GM08714 (cell line): ENCODE measurements around the gene ABCC4.

ENCODE experiments used
- H3K4me3 ChIP-seq: fragments of 200-500 bp; sonication (Bioruptor generic); 2 replicates; pipeline ENCODE4 v1.5.1; 2014; ENCODE audit warnings: mild to moderate bottlenecking, low read length, inconsistent platforms
- ZNF274 ChIP-seq: IDR thresholded peaks from 2 replicates; pipeline ENCODE4 v1.6.1; 2012; ENCODE audit warnings: mild to moderate bottlenecking, low read depth, low read length

The ABCC4 gene

GRCh38 chr13:95111608-95112007, 189.6 kb downstream of the ABCC4 start:
- TF ChIP-seq ZNF274, result no peak
- H3K4me3 ChIP-seq, result no peak overlapping the region

- H3K4me3 ChIP-seq, result no peak overlapping the region
- TF ChIP-seq ZNF274, result no peak
These were observed 194.7 kb downstream of the ABCC4 start for GRCh38 chr13:95106562-95106961.

- no peak for TF ChIP-seq ZNF274
- no peak overlapping the region for H3K4me3 ChIP-seq
These were observed 200.5 kb downstream of the ABCC4 start for GRCh38 chr13:95100525-95101433.

GRCh38 chr13:95099541-95099940, 201.7 kb downstream of the ABCC4 start:
- H3K4me3 ChIP-seq, result no peak overlapping the region
- no peak for TF ChIP-seq ZNF274

GRCh38 chr13:95098916-95099315, 202.3 kb downstream of the ABCC4 start:
- no peak overlapping the region for H3K4me3 ChIP-seq
- TF ChIP-seq ZNF274, result no peak

GRCh38 chr13:95091755-95092154, 209.5 kb downstream of the ABCC4 start:
- no peak for TF ChIP-seq ZNF274
- H3K4me3 ChIP-seq, result no peak overlapping the region

GRCh38 chr13:95087746-95088305, 213.4 kb downstream of the ABCC4 start:
- H3K4me3 ChIP-seq, result no peak overlapping the region
- TF ChIP-seq ZNF274, result no peak

GRCh38 chr13:95086761-95087160, 214.5 kb downstream of the ABCC4 start:
- no peak overlapping the region for H3K4me3 ChIP-seq
- TF ChIP-seq ZNF274, result no peak

GRCh38 chr13:95083758-95084157, 217.5 kb downstream of the ABCC4 start:
- no peak overlapping the region for H3K4me3 ChIP-seq
- TF ChIP-seq ZNF274, result no peak

- H3K4me3 ChIP-seq, result no peak overlapping the region
- TF ChIP-seq ZNF274, result no peak
These were observed 218.2 kb downstream of the ABCC4 start for GRCh38 chr13:95083066-95083465.

GRCh38 chr13:95075506-95075905, 225.7 kb downstream of the ABCC4 start:
- no peak overlapping the region for H3K4me3 ChIP-seq
- no peak for TF ChIP-seq ZNF274

GRCh38 chr13:95074820-95075219, 226.4 kb downstream of the ABCC4 start:
- no peak overlapping the region for H3K4me3 ChIP-seq
- TF ChIP-seq ZNF274, result no peak

GRCh38 chr13:95073747-95074311, 227.4 kb downstream of the ABCC4 start:
- no peak for TF ChIP-seq ZNF274
- H3K4me3 ChIP-seq, result no peak overlapping the region

GRCh38 chr13:95067303-95067702, 233.9 kb downstream of the ABCC4 start:
- no peak for TF ChIP-seq ZNF274
- H3K4me3 ChIP-seq, result no peak overlapping the region

- TF ChIP-seq ZNF274, result no peak
These were observed 241.2 kb downstream of the ABCC4 start for GRCh38 chr13:95060014-95060519.

More at GRCh38 chr13:95060014-95060519, 241.2 kb downstream of the ABCC4 start:
- H3K4me3 ChIP-seq, result no peak overlapping the region
